ENCODE results near the gene CEACAM1.
"Not testable (repeated sequence)": the region's sequence is repeated elsewhere in the genome, so short reads cannot be mapped to it uniquely, and the experiment has no call there.

The CEACAM1 gene

DNA sequence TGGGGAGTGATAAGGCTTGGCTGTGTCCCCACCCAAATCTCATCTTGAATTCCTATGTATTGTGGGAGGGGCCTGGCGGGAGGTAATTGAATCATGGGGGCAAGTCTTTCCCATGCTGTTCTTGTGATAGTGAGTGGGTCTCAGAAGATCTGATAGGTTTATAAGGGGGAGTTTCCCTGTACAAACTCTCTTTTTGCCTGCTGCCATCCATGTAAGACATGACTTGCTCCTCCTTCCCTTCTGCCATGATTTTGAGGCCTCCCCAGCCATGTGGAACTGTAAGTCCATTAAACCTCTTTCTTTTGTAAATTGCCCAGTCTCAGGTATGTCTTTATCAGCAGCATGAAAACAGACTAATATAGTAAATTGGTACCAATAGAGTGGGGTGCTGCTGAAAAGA is 20.8 kb upstream of the CEACAM1 start:
- H3K4me3 ChIP-seq (ENCODE audit: low read depth, low read length), result not testable (repeated sequence)

DNA sequence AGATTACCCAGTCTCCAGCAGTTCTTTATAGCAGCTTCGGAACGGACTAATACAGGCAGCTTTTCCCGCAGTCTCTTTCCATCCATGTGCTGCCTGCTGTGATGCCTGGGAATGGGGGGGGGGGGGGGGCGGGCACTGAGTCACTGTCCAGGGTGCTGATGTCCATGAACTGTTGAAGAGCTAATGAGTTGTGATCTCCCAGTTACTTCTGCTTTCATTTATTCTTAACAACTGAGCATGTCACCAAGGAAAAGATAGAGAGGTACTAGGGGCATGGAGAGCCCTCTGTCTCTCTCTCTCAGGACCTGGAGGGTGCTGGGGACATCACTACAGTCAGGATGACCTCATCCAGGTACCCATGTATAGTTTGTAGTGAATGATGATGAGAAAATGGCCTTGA is 20.3 kb upstream of the CEACAM1 start:
- no peak overlapping the region for H3K4me3 ChIP-seq (ENCODE audit: low read depth, low read length)

DNA sequence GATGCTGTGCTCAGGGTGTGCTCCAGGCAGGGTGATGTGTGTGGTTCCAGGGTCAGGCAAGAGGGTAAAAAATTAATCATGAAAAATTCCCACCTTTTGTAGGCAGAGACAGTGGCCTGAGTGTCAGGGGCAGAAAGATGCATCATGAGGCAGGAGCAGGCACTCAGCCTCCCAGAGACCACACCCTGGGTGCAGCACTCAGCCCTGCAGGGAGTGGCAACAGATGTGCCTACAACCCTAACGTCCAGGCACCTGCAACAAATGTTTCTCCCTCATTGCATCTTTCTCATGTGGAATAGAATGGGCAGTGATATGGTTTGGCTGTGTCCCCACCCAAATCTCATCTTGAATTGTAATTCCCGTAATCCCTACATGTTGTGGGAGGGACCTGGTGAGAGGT is 19.6 kb upstream of the CEACAM1 start:
- no peak overlapping the region for H3K4me3 ChIP-seq (ENCODE audit: low read depth, low read length)

DNA sequence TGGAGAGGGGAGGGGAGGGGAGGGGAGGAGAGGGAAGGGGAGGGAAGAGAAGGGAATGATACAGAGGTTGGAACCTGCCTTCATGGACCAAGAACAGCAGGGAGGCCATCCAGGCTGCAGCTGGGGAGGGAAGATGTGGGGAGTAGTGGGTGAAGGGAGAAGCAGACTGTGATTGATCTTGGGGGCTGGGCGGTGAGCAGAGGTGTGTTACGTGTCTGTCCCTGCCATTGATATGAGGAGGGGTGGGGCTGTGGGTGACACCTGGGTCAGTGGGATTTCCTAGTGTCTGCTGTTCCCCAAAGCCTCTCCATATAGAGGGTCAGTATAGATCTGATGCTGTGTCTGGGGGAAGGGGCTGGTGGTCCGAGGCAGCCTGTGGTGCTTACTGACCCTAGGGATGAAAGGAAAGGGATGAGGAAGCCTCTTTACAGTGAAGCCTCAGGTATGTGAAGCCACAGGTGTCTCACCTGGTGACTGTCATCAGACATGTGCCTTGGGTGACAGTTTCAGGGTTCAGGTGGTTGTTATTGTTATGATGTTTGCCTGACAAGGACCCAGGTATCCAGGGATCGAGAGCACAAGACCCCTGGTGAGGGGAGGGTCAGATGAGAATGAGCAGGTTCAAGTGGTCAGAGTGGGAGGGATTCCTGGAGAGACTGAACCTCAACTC is 18.7 kb upstream of the CEACAM1 start:
- H3K4me3 ChIP-seq (ENCODE audit: low read depth, low read length), result no peak overlapping the region

DNA sequence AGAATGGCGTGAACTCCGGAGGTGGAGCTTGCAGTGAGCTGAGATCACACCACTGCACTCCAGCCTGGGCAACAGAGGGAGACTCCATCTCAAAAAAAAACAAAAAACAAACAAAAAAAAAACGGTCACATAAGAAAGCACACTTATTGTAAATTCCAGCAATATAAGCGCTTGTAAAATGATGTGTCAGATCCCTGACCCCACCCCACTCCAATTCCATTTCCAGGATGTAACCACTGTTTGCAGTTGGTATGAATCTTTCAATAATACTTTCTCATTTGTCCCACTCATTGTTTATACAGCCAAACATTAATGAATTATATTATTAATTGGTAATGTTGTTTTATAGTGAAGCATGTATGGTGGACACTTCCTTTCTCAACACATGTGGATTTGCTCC is 15.9 kb upstream of the CEACAM1 start:
- no peak overlapping the region for H3K4me3 ChIP-seq (ENCODE audit: low read depth, low read length)

DNA sequence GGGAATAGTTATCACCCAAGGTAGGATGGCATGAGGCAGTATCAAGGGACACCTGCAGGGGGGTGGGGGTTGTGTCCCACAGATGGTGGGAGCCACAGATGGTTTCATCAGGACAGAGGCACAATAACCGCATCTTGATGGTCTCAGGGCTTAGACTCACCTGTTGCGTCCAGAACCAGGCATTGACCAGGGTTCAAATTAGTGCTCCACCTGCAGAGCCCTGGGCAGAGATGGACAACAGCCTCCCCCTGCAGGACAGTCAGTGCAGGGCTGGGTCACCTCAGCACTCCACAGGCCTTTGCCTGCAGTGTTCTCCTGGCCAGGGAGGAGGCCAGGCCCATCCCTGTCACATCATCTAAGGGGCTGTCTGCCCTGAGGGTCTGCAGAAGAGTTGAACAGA is 14.5 kb upstream of the CEACAM1 start:
- no peak overlapping the region for H3K4me3 ChIP-seq (ENCODE audit: low read depth, low read length)

DNA sequence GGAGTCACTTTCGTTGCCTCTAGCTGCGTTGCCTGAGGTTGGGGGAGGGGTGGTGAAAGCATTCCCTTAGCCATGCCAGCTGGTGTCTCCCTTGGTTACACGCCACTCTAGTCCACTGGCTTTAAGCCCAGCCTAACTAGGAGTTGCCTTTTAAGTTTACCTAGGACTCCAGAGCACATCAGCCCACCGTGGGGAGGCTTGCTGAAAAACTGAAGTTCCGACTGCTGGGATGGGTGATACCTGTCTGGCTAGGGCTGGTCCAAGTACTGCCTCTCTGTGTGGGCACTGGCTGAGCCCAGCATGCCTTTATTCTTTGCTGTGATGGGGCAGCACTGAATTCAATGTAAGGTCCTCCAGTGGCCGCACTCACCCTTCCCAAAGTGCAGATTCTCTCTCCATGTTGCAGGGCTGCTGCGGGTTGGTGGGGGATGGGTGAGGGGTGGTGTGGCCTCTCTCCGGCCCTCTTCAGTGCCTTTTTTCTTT is 11.8 kb upstream of the CEACAM1 start:
- H3K4me3 ChIP-seq (ENCODE audit: low read depth, low read length), result no peak overlapping the region

DNA sequence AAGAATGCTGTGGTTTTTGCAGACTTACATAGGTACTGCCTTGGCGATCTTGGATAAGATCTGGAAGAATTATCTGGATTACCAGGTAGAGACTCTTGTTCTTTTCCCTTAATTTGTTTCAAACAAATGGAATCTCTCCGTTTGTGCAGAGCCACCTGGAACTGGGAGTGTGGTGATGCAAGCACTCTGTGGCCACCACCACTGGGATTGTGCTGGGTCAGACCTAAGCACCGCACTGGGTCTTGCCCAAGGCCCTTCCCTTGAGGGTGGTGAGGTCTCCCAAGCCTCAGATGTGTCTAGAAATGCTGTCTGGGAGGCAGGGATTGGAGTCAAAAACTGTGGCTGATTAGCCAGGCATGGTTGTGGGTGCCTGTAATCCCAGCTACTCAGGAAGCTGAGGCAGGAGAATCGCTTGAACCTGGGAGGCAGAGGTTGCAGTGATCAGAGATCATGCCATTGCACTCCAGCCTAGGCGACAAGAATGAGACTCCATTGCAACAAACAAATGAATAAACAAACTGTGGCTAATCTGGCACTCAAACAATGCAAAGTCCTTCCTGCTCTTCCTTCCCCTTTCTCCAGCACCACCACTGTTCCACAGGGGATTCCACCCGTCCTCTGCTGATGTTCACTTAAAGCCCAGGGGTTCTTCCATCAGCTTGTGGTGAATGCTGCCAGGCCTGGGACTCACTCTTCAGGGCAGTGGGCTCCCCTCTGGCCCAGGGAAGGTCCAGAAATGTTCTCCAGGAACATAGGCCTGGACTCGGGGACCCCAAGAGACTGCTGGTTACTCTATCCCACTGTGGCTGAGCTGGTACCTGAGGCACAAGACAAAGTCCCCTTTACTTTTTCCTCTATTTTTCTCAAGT is 10.8 kb upstream of the CEACAM1 start:
- no peak overlapping the region for H3K4me3 ChIP-seq (ENCODE audit: low read depth, low read length)

DNA sequence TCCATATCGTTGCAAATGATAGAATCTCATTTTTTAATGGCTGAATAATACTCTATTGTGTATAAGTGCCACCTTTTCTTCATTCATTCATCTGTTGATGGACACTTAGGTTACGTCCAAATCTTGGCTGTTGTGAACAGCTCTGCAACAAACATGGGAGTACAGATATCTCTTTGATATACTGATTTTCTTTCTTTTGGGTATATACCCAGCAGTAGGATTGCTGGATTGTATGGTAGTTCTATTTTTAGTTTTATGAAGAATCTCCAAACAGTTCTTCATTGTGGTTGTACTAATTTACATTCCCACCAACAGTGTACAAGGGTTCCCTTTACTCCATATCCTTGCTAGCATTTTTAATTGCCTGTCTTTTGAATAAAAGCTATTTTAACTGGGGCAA is 7.0 kb upstream of the CEACAM1 start:
- H3K4me3 ChIP-seq (ENCODE audit: low read depth, low read length), result not testable (repeated sequence)

DNA sequence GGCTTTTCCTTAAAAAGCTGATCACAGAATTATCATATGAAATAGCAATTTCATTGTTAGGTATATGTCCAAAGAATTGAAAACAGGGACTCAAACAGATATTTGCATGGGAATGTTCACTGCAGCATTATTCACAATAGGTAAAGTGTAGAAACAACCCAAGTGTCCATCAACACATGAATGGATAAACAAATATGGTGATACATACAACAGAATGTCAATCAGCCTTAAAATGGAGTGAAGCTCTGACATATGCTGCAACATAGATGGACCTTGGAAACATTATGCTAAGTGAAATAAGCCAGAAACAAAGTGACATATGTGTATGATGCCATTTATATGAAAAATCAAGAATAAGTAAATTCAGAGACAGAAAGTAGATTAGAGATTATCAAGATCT is 6.1 kb upstream of the CEACAM1 start:
- H3K4me3 ChIP-seq (ENCODE audit: low read depth, low read length), result no peak overlapping the region

DNA sequence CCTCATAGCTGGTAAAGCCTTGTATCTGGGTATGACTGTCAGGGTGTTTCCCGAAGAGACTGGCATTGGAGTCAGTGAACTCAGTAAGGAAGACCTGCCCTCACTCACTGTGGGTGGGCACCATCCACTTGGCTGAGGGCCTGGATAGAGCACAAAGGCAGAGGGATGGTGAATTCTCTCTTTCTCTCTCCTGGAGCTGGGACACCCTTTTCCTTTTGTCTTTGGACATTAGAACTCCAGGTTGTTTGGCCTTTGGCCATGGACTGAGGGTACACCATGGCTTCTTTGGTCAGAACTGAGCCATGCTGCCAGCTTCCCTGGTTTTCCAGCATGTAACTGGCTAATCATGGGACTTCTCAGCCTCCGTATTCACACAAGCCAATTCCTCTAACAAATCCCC is 4.6 kb upstream of the CEACAM1 start:
- H3K4me3 ChIP-seq (ENCODE audit: low read depth, low read length), result no peak overlapping the region

DNA sequence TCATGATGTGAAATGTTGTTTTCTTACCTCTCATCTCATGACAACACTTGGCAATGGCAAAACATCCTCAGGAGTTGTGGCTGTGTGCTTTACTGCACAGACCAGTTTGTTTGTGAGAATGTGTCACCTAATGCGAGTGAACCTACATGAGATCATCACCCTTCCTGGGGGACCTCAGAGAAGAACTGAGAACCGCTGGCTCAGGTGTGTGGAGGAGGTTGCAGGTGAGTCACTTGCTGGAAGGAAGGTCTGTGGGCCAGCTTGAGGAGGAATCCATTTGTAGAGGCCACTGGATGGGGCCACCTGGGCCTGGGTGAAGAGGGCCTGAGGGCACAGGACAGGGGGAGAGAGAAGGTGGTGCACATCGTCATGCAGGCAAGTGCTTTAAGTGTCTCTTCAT is 3.0 kb upstream of the CEACAM1 start:
- H3K4me3 ChIP-seq (ENCODE audit: low read depth, low read length), result no peak overlapping the region

DNA sequence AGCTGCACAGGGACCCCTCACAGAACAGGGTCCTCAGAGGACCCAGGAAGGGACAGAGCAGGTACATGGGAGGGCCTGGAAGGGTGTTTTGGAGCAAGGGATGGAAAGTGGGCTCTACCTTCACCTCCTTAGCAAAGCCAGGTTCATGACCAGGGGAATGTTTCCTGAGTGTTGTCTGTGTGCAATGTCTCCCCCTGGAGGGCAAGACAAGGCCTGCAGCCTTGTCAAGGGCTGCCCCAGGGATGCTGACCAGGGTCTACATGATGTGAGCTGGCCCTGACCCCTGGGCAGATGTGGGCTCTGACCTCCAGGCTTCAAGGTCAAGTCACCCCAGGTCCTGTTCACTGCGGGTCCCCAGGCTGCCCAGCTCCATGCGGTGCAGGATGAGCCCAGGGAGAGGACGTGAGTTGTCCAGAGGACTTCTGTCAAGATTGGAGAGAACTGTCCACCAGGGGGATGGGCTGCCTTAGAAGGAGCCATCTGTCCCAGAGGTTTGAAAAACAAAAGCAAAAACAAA is 1.0 kb upstream of the CEACAM1 start:
- H3K4me3 ChIP-seq (ENCODE audit: low read depth, low read length), result no peak overlapping the region

DNA sequence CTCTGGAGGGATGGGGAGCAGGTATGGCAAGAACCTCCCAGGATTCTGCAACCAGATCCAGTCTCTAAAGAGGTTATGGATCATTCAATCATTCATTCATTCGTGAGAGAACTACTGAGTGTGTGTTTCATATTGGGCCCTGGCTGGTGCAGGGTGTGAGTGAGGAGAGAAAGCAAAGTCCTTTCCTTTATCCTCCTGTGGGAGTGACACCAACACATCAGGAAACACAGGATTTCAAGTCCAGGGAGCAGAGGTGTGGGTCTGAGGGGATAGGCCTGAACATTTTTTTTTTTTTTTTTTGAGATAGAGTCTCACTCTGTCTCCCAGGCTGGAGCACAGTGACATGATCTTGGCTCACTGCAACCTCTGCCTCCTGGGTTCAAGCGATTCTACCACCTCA is 3.3 kb downstream of the CEACAM1 start:
- no peak overlapping the region for H3K4me3 ChIP-seq (ENCODE audit: low read depth, low read length)

DNA sequence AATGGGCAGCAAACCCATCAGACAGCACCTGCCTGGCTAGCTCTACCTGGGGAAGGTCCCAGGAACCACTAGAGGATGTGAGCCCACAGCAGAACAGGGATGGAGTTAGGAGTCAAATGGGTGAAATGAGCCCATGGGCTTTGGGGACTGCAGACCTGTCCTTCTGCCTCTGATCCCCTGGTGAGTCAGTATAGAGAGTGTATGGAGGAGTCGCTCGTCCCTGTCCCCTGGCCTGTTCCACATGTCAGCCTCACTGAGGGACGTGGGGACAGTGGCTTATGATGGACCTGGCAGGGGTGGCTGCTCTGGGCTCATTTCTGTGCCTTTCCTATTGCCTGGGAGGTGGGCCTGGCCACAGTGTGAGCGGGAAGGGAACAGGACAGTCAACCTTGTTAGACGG is 4.0 kb downstream of the CEACAM1 start:
- H3K4me3 ChIP-seq (ENCODE audit: low read depth, low read length), result no peak overlapping the region

DNA sequence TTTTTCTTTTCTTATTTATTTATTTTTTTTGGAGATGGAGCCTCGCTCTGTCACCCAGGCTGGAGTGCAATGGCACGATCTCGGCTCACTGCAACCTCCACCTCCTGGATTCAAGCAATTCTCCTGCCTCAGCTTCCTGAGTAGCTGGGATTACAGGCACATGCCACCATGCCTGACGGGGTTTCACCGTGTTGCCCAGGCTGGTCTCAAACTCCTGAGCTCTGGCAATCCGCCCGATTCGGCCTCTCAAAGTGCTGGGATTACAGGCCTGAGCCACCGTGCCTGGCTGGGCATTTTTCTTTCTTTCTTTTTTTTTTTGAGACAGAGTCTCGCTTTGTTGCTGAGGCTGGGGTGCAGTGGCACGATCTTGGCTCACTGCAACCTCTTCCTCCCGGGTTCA is 6.0 kb downstream of the CEACAM1 start:
- not testable (repeated sequence) for H3K4me3 ChIP-seq (ENCODE audit: low read depth, low read length)

DNA sequence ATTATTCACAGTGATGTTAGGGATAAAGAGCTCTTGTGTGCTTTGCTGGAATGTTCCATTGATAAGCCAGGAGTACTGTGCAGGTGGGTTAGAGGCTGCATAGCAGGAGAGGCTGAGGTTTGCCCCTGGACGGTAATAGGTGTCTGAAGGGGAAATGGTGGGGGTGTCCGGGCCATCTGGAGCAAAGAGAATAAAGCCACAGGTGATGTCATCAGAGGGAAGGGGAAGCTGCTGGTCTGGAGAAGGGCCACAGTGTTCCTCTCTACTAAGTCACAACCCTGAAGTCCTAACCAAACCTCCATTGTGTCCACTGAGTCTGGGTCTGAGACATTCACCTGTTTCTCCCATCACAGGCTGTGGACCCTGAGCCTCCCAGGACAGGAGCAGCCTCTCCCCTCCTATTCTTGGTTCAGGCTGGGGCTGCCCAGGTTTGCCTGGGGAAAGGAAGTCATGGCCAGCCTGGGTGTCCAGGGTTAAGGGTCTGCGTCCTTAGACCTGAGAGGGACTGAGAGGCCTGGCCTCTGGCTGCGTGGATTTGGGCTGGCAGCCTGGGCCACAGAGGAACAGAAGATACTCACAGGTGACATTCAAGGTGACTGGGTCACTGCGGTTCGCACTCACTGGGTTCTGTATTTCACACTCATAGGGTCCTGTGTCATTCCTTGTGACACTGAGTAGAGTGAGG is 6.8 kb downstream of the CEACAM1 start:
- no peak overlapping the region for H3K4me3 ChIP-seq (ENCODE audit: low read depth, low read length)

DNA sequence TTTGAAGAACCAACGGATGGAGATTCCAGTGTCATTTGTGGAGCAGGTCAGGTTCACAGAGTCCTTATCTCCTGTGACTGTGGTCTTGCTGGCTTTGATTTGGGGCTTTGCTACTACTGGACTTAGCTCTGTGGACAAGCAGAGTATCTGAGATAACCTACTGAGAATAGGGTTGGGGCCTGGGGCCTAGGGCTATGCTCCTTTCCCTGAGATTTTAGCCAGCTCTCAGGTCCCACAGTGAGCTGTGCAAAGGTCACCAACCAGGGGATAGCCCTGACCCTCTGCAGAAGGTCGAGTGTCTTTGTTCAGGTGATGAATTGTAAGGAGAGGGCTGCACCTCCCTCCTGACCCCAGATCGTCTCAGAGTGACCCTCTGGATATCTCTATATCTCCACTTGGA is 9.2 kb downstream of the CEACAM1 start:
- no peak overlapping the region for H3K4me3 ChIP-seq (ENCODE audit: low read depth, low read length)

DNA sequence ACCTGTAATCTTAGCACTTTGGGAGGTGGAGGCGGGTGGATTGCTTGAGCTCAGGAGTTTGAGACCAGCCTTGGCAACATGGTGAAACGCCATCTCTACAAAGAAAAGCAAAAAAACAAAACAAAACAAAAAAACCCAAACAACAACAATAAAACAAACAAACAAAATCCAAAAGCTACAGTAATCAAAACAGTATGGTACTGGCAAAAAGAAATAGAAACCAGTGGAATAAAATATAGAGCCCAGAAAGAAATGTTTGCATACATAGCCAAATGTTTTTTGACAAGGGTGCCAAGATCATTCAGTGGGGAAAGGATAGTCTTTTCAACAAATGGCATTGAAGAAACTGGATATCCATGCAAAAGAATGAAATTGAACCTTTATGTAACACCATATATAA is 11.5 kb downstream of the CEACAM1 start:
- no peak overlapping the region for H3K4me3 ChIP-seq (ENCODE audit: low read depth, low read length)

DNA sequence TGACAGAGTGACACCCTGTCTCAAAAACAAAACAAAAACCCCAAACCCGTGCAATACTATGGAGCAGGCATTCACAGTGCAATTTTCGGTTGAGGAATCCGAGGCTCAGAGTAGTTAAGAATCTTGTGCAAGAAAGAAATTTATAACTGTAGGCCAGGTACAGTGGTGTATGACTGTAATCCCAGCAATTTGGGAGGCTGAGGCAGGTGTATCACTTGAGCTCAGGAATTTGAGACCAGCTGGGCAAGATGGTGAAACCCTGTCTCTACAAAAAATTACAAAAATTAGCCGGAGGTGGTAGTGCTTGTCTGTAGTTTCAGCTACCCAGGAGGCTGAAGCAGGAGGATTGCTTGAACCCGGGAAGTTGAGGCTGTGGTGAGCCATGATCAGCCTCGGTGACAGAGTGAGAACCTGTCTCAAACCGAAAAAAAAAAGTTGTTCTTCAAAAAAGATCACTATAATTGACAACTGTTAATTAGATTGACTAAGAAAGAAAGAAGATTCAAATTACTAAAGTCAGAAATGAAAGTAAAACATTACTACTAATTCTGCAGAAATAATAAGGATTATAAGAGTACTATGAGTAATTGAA is 12.9 kb downstream of the CEACAM1 start:
- H3K4me3 ChIP-seq (ENCODE audit: low read depth, low read length), result no peak overlapping the region

DNA sequence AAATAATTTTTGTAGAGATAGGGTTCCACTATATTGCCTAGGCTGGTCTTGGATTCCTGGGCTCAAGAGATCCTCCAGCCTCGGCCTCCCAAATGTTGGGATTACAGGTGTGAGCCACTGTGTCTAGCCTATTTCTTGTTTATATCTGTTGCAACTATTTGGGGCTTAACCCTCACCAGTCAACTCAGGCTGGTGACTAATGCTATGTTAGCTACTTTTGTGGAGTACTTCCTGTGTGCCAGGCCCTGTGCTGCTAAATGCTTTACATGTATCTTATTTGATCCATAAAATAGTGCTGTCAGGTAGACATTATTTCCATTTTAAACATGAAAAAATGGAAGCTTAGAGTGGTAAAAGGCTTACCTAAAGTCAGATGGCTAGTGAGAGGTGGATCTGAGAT is 13.8 kb downstream of the CEACAM1 start:
- H3K4me3 ChIP-seq (ENCODE audit: low read depth, low read length), result no peak overlapping the region
